Stimulated activated CD4-positive, alpha-beta T cell treated with anti-CD3 and anti-CD28 coated beads, Interleukin-1b, Interleukin-23, amount 100 ng/mL, for 1 hour (primary cell): Measurements from ENCODE around the gene CXCL13.
"Not testable (repeated sequence)": the region's sequence is repeated elsewhere in the genome, so short reads cannot be mapped to it uniquely, and the experiment has no call there.

ENCODE experiments used
- DNase-seq, 2 donors: peaks; one replicate each; pipeline ENCODE4 v3.0.0-alpha.2; 2020; ENCODE audit warnings: low read depth in 2 of 2

CXCL13 gene

GRCh38 chr4:77601614-77602187 is 3.9 kb upstream of the CXCL13 start:
- DNase-seq, result no peak

DNA sequence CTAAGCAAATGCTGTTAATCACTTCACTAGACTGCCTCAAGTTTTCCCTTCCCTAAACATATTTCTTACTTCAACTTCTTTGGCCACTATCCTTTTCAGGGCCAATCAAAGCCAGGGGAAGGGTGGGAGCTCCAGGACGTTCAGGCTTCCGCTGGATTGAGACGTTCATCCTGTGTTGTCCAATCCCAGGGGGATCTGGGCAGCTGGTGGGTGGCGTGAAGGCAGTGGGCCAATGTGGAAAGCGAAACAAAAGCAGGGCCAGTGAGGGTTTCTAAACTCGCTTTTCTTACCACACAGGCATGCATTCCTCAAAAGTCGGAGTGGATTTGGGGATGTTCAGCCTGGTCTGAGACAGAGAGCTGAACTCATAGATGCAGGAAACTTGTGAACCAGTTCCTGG is 7.6 kb downstream of the CXCL13 start:
- DNase-seq, result no peak

- no peak for DNase-seq
These were observed 9.5 kb downstream of the CXCL13 start for GRCh38 chr4:77615153-77615552.

DNA sequence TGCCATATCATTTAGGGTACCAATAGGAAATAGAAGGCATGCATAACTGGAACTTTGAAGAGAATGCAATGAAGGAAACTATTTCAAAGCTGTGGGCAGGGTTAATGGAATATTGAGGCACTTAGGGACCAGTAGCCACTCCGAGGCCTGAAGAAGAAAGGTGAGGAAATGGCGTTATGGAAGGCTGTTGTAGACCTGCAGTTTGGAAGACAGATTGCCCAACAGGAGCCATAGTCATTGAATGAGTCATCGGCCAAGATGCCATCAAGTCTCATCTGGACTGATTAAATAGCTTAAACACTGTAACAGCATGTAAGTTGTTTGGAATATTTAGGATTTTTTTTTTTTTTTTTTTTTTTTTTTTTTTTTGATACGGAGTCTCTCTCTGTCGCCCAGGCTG is 11.6 kb downstream of the CXCL13 start:
- no peak for DNase-seq

DNA sequence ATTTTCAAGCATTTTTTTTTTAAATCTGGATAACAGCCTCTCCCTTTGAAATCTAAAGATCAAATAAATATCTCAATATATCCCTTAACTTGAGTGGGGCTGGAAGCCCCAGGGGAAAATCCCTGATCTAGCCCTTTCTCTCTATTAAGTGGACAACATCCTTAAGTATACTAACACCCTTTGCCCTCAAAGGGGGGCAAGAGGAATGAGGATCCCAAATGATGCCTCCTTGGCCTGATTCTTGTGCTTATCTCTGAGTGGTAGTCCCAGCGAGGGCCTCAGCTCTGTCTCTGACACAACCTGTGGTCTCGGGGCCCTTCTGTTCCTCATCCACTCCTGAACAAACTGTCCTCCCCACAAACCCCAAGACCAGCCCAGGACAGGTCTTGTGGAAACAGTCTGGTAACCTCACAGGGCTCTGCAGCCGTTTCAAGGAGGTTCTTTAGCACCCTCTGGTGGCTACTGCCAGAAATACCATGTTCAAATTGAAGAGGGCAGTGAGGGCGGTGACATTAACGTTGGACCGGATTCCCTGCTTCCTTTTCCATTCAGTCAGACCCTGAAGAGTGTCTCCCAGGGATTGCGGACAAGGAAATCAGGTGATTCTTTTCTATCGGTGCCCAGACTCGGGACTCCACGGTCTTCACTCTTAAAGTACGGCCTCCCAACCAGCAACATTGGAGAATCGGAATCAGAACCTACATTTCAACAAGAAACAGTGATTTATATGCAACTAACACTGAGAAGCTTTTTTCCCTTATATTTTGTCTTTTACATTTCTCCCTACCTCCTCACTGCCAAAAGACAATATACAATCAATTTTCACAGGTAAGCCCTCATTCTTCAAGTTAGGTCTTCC is 13.0 kb downstream of the CXCL13 start:
- peak in 1 of 2 donors; percentile 19 for DNase-seq

- DNase-seq, result no peak
These were observed 13.8 kb downstream of the CXCL13 start for GRCh38 chr4:77619408-77619807.

DNA sequence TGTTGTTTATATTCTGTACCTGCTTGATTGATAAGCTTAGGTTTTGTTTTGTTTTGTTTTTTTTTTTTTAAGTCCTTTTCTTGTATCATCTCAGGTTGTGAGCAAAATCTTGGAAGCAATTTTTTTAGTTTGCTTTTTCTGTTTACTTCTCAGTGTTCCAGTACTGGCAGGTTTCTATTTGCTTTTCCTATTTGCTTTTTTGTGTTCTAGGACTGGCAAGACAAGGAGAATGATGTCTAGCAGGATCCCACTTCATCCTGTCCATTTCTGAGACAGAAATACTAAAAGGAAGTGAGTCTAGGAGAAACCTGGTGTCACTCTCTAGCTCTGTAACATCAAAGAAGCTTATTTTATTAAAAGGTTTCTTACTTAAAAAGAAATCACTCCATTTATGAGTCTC is 15.6 kb downstream of the CXCL13 start:
- DNase-seq, result no peak

DNA sequence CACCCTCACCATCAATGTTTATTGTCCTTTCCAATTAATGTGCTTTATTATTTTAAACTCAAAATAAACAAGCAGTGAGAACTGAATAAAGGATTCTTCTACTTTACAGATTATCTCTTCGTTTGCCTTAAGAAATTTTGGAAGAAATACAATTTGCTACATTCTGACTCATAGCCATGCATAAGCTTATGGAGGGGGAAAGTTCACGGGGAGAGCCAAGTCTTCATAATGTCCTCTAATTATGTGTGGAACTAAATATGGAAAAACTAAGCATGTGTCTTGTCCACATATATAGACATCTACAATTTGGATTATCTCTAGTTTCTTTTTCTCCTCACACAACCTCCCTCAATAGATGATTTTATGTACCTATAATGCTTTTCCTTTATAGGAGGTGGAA is 17.5 kb downstream of the CXCL13 start:
- DNase-seq, result no peak

- no peak for DNase-seq
These were observed 18.6 kb downstream of the CXCL13 start for GRCh38 chr4:77624213-77624612.

DNA sequence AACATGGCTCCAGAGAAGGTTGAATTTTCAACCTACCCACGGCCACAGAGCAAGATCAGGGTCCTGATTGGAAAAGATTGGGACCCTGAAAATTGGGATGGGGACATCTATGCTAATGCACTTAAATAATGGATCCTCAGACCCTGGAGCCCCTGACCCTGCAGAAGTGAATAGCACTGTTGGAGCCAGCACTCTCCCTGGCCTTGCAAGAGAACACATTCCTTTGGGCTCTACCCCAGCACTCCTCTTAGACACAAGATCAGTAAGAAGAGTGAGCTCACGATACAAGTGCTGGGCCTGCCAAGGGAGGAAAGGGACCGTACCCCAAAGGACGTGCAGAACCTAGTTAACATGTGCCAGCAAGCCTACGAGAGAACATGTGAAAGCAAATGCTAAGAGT is 19.9 kb downstream of the CXCL13 start:
- DNase-seq, result no peak

DNA sequence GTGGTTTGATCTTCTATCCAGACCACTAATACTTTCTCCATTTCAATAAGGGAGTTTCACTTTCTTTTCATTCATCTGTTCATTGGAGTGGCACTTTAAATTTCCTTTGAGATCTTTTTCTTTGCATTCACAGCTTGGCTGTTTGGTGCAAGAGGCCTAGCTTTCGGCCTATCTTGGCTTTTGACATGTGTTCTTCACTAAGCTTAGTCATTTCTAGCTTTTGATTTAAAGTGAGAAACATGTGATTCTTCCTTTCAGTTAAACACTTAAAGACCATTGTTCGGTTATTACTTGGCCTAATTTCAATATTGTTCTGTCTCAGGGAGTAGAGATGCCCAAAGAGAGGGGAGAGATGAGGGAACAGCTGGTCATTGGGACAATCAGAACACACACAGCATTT is 24.3 kb downstream of the CXCL13 start:
- no peak for DNase-seq

DNA sequence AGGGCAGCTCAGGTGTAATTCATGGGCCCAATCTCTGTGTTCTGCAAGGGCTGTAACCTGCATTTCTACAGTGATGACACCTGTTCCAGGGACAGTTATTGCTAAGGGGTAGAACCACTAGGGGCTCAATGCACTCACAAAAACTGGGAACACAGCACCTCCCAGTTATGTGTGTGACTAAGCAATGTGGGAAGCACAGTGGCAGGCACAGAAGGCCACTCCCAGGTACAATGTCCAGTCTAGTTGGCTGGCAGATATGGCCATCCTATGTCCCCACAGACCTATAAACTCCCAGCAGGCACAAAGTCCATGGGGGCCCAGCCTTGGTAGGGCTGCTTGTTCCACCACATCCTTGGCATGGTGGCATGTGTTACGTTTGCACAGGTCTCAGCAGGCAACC is 25.7 kb downstream of the CXCL13 start:
- DNase-seq, result no peak

DNA sequence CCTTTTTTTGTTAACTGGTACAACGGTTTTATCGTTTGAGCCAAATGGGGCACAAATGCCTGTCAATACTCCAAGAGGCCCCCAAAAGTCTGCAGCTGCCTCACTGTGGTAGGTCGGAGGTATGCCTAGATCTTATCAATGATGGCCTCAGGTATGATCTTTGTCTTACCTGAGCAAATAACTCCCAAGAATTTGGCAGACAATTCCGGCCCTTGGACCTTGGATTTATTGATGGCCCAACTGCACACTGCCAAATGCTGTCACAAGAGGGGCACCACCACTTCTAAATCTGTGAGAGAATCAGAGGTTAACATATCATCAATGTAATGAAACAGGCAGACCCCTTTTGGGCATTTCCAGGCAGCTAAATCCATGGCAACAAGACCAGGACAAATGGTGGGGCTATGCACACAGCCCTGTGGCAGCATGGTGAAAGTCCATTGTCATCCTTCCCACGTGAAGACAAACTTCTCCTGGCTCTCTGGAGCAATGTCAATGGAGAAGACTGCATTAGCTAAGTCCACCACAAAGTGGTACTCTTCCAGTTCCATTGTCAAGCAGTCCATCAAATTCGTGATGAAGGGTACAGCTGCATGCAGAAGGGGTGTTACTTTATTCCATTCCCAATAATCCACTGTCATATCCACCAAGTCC is 28.6 kb downstream of the CXCL13 start:
- DNase-seq, result no peak

- no peak for DNase-seq
These were observed 29.6 kb downstream of the CXCL13 start for GRCh38 chr4:77635246-77635645.

DNA sequence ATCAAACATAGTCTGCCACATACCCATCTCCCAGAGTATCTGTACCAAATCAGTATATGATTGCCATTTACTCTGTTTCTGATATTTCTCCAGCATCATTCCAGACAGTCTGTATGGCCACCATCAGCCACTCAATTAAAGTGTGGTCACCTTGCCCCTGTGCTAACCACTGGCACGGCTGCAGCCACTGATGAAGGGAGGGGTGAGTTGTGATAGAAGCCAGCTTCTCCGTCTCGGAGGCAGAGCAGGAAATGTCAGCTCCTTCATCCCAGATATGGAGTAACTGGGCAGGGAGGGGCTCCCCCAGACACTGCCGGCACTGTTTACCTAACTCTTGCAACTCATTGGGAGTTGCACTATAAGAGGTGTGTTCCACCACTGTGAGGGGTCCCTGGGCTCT is 30.3 kb downstream of the CXCL13 start:
- DNase-seq, result no peak

DNA sequence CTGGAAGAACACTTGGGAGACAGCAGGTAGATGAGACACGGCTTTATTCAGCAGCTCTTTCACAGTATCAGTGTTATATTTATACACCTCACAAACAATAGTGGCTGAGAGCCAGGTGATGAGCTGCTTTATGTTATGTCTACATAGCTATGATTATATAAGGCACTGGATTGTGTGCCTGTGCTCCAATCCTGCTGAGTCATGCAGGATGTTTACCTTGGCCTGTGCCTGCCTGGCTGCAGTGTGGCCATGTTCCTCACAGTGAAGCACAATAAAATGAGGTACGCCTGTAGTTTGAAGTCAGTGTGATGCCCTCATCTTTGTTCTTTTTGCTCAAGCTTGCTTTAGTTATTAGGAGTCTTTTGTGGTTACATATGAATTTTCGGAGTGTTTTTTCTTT is 31.3 kb downstream of the CXCL13 start:
- no peak for DNase-seq

GRCh38 chr4:77644069-77644468 is 38.4 kb downstream of the CXCL13 start:
- DNase-seq, result not testable (repeated sequence)

DNA sequence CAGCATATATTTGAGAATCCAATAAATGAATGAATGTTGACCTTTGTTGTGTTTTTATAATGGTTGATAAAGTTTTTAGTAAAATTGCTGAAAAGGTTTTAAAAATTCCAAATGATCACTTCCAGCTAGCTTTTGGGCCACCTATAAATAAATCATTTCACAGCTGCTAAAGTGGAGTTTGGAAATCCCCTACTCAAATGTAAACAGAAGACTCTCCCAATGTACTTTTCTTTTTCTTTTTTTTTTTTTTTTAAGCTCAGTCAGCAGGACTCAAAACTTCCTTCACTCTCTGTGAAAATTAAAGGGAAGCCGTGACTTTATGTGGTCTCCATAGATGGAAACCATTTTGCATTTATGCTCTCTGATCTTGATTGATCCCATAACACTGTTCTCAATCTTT is 45.2 kb downstream of the CXCL13 start:
- DNase-seq, result no peak

GRCh38 chr4:77651820-77652219 is 46.2 kb downstream of the CXCL13 start:
- DNase-seq, result no peak

DNA sequence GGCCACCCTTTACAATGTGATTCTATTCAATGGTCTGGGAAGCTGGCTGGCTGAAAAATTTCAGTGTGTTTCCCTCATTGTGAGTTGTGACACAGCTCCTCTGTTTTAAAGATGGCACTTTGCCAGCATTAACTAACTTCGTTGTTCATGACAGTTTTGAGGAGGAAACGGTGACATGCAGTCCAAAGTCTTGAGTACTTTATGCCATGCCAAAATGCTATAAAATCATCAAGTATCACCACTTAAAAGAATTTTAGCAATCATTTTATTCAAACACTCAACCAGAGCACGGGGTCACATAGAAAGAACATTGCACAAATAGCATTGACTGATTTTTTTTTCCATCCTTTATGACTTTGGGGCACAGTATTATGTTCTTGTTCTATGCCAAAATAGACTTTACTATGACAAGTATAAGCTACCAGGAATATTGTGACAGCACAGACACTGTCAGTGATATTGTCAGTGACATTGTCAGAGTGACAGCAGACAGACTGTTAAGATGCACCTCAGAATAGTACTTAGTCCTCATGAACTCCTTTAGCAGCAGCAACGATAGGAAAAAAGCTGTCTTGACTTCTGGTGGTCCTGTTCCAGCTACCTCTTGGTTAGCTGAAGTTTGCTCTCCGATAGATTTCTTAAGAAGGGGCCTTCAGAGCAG is 46.7 kb downstream of the CXCL13 start:
- no peak for DNase-seq

DNA sequence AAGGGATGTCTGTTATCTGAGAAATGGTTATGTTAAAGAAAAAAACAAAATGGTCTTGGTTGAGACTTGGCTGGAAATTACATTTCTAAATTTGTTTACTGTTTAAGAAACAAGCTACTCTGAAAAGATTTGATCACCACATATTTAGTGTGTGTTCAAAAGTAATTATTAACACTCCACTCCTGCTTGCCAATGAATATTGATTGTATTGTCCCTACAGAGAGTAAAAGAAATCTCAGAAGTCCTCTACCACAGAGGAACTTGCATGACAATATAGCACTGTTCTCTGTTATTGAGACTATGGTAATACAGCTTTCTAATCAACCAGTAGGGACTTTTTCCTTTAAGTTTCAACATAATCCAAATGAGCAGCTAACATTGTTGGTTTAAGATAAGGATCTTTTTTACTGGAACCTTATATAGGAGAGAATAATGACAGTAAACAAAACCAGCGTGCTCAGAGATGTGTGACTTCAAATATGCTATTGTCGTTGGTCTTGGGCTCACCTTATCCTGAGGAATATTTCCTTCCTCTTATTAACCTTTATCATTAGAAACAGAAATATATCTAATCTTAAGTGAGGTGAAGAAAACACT is 47.6 kb downstream of the CXCL13 start:
- DNase-seq, result no peak

- DNase-seq, result not testable (repeated sequence)
These were observed 54.7 kb downstream of the CXCL13 start for GRCh38 chr4:77660318-77660717.
